ENCODE results near the gene LIPC.

The LIPC gene

GRCh38 chr15:58424722-58425121 lies 7.1 kb upstream of the LIPC start:
- no peak for TF ChIP-seq EZH2phosphoT487 (conservative IDR thresholded peaks at IDR 0.05; ENCODE audit: low read length)
- TF ChIP-seq CTCF (IDR thresholded peaks at IDR 0.05; ENCODE audit: insufficient read depth, low read length, poor library complexity, severe bottlenecking), result no peak
- Histone ChIP-seq H3K27me3 (ENCODE audit: low read length) (no peaks in the 10 kb centered on the region), H3F3A (ENCODE audit: insufficient read depth) (no peaks in the 10 kb centered on the region), H3K27ac (ENCODE audit: low read depth, low read length) (no peak overlapping the region), H3K4me3 (ENCODE audit: insufficient read depth, low read length, poor library complexity, severe bottlenecking) (no peak overlapping the region), H3K79me2 (ENCODE audit: insufficient read depth, low read length) (no peaks in the 10 kb centered on the region), H3K9me2 (replicated peaks; ENCODE audit: insufficient read depth, low read length) (no peaks in the 10 kb centered on the region), H4K20me1 (ENCODE audit: low read depth, low read length) (no peaks in the 10 kb centered on the region), H3K9me3 (ENCODE audit: insufficient read depth, low read length) (no peaks in the 10 kb centered on the region), H3K36me3 (ENCODE audit: low read length) (no peaks in the 10 kb centered on the region), H2AFZ (ENCODE audit: low read depth, low read length, severe bottlenecking) (no peak overlapping the region), H3K9ac (ENCODE audit: low read length) (no peak overlapping the region), H3K4me2 (ENCODE audit: low read depth, low read length, poor library complexity, severe bottlenecking) (no peak overlapping the region)

GRCh38 chr15:58425185-58425584 lies 6.6 kb upstream of the LIPC start:
- Histone ChIP-seq H3K9ac (ENCODE audit: low read length) (no peak overlapping the region), H3K4me2 (ENCODE audit: low read depth, low read length, poor library complexity, severe bottlenecking) (no peak overlapping the region), H3K9me2 (replicated peaks; ENCODE audit: insufficient read depth, low read length) (no peaks in the 10 kb centered on the region), H3K9me3 (ENCODE audit: insufficient read depth, low read length) (no peaks in the 10 kb centered on the region), H3K27me3 (ENCODE audit: low read length) (no peaks in the 10 kb centered on the region), H4K20me1 (ENCODE audit: low read depth, low read length) (no peaks in the 10 kb centered on the region), H3K4me3 (ENCODE audit: insufficient read depth, low read length, poor library complexity, severe bottlenecking) (no peak overlapping the region), H3K27ac (ENCODE audit: low read depth, low read length) (no peak overlapping the region), H3K79me2 (ENCODE audit: insufficient read depth, low read length) (no peaks in the 10 kb centered on the region), H2AFZ (ENCODE audit: low read depth, low read length, severe bottlenecking) (no peak overlapping the region), H3F3A (ENCODE audit: insufficient read depth) (no peaks in the 10 kb centered on the region), H3K36me3 (ENCODE audit: low read length) (no peaks in the 10 kb centered on the region)
- TF ChIP-seq EZH2phosphoT487 (conservative IDR thresholded peaks at IDR 0.05; ENCODE audit: low read length) (no peak), CTCF (IDR thresholded peaks at IDR 0.05; ENCODE audit: insufficient read depth, low read length, poor library complexity, severe bottlenecking) (no peak)

- Histone ChIP-seq H3K27me3 (ENCODE audit: low read length) (no peaks in the 10 kb centered on the region), H4K20me1 (ENCODE audit: low read depth, low read length) (no peaks in the 10 kb centered on the region), H3K9ac (ENCODE audit: low read length) (no peak overlapping the region), H3K27ac (ENCODE audit: low read depth, low read length) (no peak overlapping the region), H3K36me3 (ENCODE audit: low read length) (no peaks in the 10 kb centered on the region), H3F3A (ENCODE audit: insufficient read depth) (no peaks in the 10 kb centered on the region), H3K79me2 (ENCODE audit: insufficient read depth, low read length) (no peaks in the 10 kb centered on the region), H3K4me3 (ENCODE audit: insufficient read depth, low read length, poor library complexity, severe bottlenecking) (no peak overlapping the region), H2AFZ (ENCODE audit: low read depth, low read length, severe bottlenecking) (no peak overlapping the region), H3K9me3 (ENCODE audit: insufficient read depth, low read length) (no peaks in the 10 kb centered on the region), H3K4me2 (ENCODE audit: low read depth, low read length, poor library complexity, severe bottlenecking) (no peak overlapping the region), H3K9me2 (replicated peaks; ENCODE audit: insufficient read depth, low read length) (no peaks in the 10 kb centered on the region)
- no peak for TF ChIP-seq CTCF (IDR thresholded peaks at IDR 0.05; ENCODE audit: insufficient read depth, low read length, poor library complexity, severe bottlenecking)
- no peak for TF ChIP-seq EZH2phosphoT487 (conservative IDR thresholded peaks at IDR 0.05; ENCODE audit: low read length)
Observed at GRCh38 chr15:58425834-58426233, 6.0 kb upstream of the LIPC start.

GRCh38 chr15:58426501-58426900 lies 5.3 kb upstream of the LIPC start:
- Histone ChIP-seq H3K9me2 (replicated peaks; ENCODE audit: insufficient read depth, low read length) (no peaks in the 10 kb centered on the region), H3K36me3 (ENCODE audit: low read length) (no peaks in the 10 kb centered on the region), H3K27me3 (ENCODE audit: low read length) (no peaks in the 10 kb centered on the region), H4K20me1 (ENCODE audit: low read depth, low read length) (no peaks in the 10 kb centered on the region), H3K9me3 (ENCODE audit: insufficient read depth, low read length) (no peaks in the 10 kb centered on the region), H3K4me2 (ENCODE audit: low read depth, low read length, poor library complexity, severe bottlenecking) (no peak overlapping the region), H3K4me3 (ENCODE audit: insufficient read depth, low read length, poor library complexity, severe bottlenecking) (no peak overlapping the region), H3F3A (ENCODE audit: insufficient read depth) (no peaks in the 10 kb centered on the region), H3K79me2 (ENCODE audit: insufficient read depth, low read length) (no peaks in the 10 kb centered on the region), H2AFZ (ENCODE audit: low read depth, low read length, severe bottlenecking) (no peak overlapping the region), H3K9ac (ENCODE audit: low read length) (no peak overlapping the region), H3K27ac (ENCODE audit: low read depth, low read length) (no peak overlapping the region)
- TF ChIP-seq EZH2phosphoT487 (conservative IDR thresholded peaks at IDR 0.05; ENCODE audit: low read length), result no peak
- no peak for TF ChIP-seq CTCF (IDR thresholded peaks at IDR 0.05; ENCODE audit: insufficient read depth, low read length, poor library complexity, severe bottlenecking)
